ENCODE data around the gene SMIM10. TPM values are rescaled to one million over a fixed set of nuclear protein-coding genes. Genes with fewer than 3 reads are reported as not detected.

The SMIM10 gene
- total RNA-seq, 1 donor from 2014 or later: not detected

- TF ChIP-seq, protein P1, sequence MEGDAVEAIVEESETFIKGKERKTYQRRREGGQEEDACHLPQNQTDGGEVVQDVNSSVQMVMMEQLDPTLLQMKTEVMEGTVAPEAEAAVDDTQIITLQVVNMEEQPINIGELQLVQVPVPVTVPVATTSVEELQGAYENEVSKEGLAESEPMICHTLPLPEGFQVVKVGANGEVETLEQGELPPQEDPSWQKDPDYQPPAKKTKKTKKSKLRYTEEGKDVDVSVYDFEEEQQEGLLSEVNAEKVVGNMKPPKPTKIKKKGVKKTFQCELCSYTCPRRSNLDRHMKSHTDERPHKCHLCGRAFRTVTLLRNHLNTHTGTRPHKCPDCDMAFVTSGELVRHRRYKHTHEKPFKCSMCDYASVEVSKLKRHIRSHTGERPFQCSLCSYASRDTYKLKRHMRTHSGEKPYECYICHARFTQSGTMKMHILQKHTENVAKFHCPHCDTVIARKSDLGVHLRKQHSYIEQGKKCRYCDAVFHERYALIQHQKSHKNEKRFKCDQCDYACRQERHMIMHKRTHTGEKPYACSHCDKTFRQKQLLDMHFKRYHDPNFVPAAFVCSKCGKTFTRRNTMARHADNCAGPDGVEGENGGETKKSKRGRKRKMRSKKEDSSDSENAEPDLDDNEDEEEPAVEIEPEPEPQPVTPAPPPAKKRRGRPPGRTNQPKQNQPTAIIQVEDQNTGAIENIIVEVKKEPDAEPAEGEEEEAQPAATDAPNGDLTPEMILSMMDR (IDR thresholded peaks at IDR 0.05; ENCODE audit: partially characterized antibody, unreplicated experiment): no peak
- Mint-ChIP-seq H3K27ac (ENCODE audit: unreplicated experiment) (no peak overlapping the region), H3K4me3 (ENCODE audit: unreplicated experiment) (no peak overlapping the region), H3K27me3 (ENCODE audit: unreplicated experiment) (no peaks in the 10 kb centered on the region), H3K4me1 (ENCODE audit: low read depth, unreplicated experiment) (no peaks in the 10 kb centered on the region), H3K36me3 (ENCODE audit: unreplicated experiment) (no peaks in the 10 kb centered on the region), H3K9me3 (ENCODE audit: unreplicated experiment) (peaks cover 4% of the 10 kb centered on the region)
- DNase-seq: no peak
These were observed 8.0 kb upstream of the SMIM10 start for GRCh38 chrX:134982748-134983147.

- TF ChIP-seq, protein P1 (IDR thresholded peaks at IDR 0.05; ENCODE audit: partially characterized antibody, unreplicated experiment): no peak
- H3K9me3 Mint-ChIP-seq (ENCODE audit: unreplicated experiment): peaks cover 5% of the 10 kb centered on the region
- H3K4me3 Mint-ChIP-seq (ENCODE audit: unreplicated experiment): no peak overlapping the region
- no peaks in the 10 kb centered on the region for H3K36me3 Mint-ChIP-seq (ENCODE audit: unreplicated experiment)
- H3K27ac Mint-ChIP-seq (ENCODE audit: unreplicated experiment): no peak overlapping the region
- DNase-seq: no peak
- no peaks in the 10 kb centered on the region for H3K4me1 Mint-ChIP-seq (ENCODE audit: low read depth, unreplicated experiment)
- no peaks in the 10 kb centered on the region for H3K27me3 Mint-ChIP-seq (ENCODE audit: unreplicated experiment)
These were observed 5.3 kb upstream of the SMIM10 start for GRCh38 chrX:134985479-134985878.

DNA sequence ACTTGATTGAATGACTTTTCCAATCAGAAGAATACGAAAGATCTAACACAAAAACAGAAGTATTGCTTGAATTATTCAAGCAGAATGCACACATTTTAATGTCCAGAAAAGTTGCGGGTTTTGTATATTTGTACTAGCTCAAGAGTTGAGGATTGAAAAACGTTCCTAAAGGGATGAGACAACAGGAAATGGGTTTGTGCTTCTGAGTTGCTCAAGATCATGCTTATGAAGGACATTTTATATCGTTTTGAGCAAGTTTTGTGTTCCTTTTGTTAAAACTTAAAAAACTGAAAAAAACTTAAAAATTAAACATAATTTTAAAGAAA, 353 bp upstream of the SMIM10 start:
- no peak for DNase-seq
- Mint-ChIP-seq H3K4me3 (ENCODE audit: unreplicated experiment) (peak overlapping the region; percentile 61), H3K4me1 (ENCODE audit: low read depth, unreplicated experiment) (peaks cover 3% of the 10 kb centered on the region), H3K9me3 (ENCODE audit: unreplicated experiment) (peaks cover 5% of the 10 kb centered on the region), H3K36me3 (ENCODE audit: unreplicated experiment) (no peaks in the 10 kb centered on the region), H3K27me3 (ENCODE audit: unreplicated experiment) (peaks cover 5% of the 10 kb centered on the region), H3K27ac (ENCODE audit: unreplicated experiment) (no peak overlapping the region)
- TF ChIP-seq, protein P1 (IDR thresholded peaks at IDR 0.05; ENCODE audit: partially characterized antibody, unreplicated experiment): no peak

DNA sequence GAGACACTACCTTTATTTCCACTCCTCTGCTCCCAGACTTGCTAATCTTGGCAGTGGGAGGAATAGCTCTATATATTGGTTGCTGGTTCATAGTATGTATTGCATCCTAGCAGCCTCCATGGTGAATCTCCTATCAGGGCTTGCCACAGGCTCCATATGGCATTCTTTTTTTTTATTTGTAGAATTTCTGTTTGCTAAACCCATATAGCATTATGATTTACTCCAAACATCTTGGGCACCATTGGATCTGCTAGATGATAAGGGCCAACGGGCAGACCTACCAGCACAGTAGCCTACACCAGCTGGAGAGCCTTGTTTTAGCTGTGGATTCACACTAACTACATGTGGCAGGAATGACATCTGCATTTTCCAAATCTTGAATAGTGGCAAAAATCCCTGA, 6.9 kb downstream of the SMIM10 start:
- Mint-ChIP-seq H3K27me3 (ENCODE audit: unreplicated experiment) (no peaks in the 10 kb centered on the region), H3K4me3 (ENCODE audit: unreplicated experiment) (no peak overlapping the region), H3K9me3 (ENCODE audit: unreplicated experiment) (no peaks in the 10 kb centered on the region), H3K27ac (ENCODE audit: unreplicated experiment) (no peak overlapping the region), H3K4me1 (ENCODE audit: low read depth, unreplicated experiment) (peaks cover 10% of the 10 kb centered on the region), H3K36me3 (ENCODE audit: unreplicated experiment) (no peaks in the 10 kb centered on the region)
- TF ChIP-seq, protein P1 (IDR thresholded peaks at IDR 0.05; ENCODE audit: partially characterized antibody, unreplicated experiment): no peak
- no peak for DNase-seq

DNA sequence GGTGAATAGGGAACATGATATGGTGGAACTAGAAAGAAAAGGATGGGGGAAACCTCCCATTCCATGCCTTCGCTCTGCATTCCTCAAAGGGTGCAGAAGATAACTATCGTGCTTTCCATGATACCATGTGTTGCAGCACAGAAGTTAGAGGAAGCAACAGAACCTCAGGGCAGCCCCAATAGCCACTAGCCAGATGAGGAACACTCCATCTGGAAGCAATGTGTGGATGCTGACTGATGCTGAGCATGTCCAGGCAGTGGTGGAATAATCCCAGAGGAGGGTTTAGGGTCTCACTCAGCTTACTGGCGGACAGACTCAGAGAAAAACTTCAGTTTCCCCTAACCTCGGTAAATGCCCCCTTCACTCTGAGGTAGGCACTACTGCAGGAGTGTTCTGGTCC, 7.5 kb downstream of the SMIM10 start:
- no peak overlapping the region for H3K27ac Mint-ChIP-seq (ENCODE audit: unreplicated experiment)
- H3K9me3 Mint-ChIP-seq (ENCODE audit: unreplicated experiment): no peaks in the 10 kb centered on the region
- no peaks in the 10 kb centered on the region for H3K36me3 Mint-ChIP-seq (ENCODE audit: unreplicated experiment)
- no peak overlapping the region for H3K4me3 Mint-ChIP-seq (ENCODE audit: unreplicated experiment)
- DNase-seq: no peak
- TF ChIP-seq, protein P1 (IDR thresholded peaks at IDR 0.05; ENCODE audit: partially characterized antibody, unreplicated experiment): no peak
- H3K4me1 Mint-ChIP-seq (ENCODE audit: low read depth, unreplicated experiment): peaks cover 10% of the 10 kb centered on the region
- no peaks in the 10 kb centered on the region for H3K27me3 Mint-ChIP-seq (ENCODE audit: unreplicated experiment)

Data from glutamatergic neuron (in vitro differentiated cells).